Measurements from ENCODE around the gene LRBA.
"Not testable (repeated sequence)": the region's sequence is repeated elsewhere in the genome, so short reads cannot be mapped to it uniquely, and the experiment has no call there.

The LRBA gene

GRCh38 chr4:151014521-151015458 is at the start of gene LRBA:
Gene LRBA, minus strand, starts transcription at chr4:151015284. Its CDS starts 642 bp downstream, at chr4:151014642.
- DNase-seq = peak; percentile 69

GRCh38 chr4:151063143-151063542 is 48.1 kb upstream of the LRBA start:
- DNase-seq = not testable (repeated sequence)

GRCh38 chr4:151055539-151055938 is 40.5 kb upstream of the LRBA start:
- DNase-seq = no peak

- no peak for DNase-seq
These were observed 37.7 kb upstream of the LRBA start for GRCh38 chr4:151052785-151053184.

- DNase-seq = no peak
These were observed 34.4 kb upstream of the LRBA start for GRCh38 chr4:151049430-151049884.

- DNase-seq = no peak
These were observed 33.8 kb upstream of the LRBA start for GRCh38 chr4:151048913-151049312.

GRCh38 chr4:151046609-151047008 is 31.5 kb upstream of the LRBA start:
- no peak for DNase-seq

GRCh38 chr4:151045907-151046306 is 30.8 kb upstream of the LRBA start:
- DNase-seq = peak; percentile 29

- DNase-seq = no peak
These were observed 28.9 kb upstream of the LRBA start for GRCh38 chr4:151043803-151044515.

GRCh38 chr4:151039733-151040132 is 24.6 kb upstream of the LRBA start:
- DNase-seq = no peak

GRCh38 chr4:151038452-151039157 is 23.5 kb upstream of the LRBA start:
- DNase-seq = no peak

- DNase-seq = no peak
These were observed 20.8 kb upstream of the LRBA start for GRCh38 chr4:151035911-151036310.

GRCh38 chr4:151035328-151035727 is 20.2 kb upstream of the LRBA start:
- DNase-seq = peak; percentile 89

- DNase-seq = peak; percentile 17
These were observed 19.7 kb upstream of the LRBA start for GRCh38 chr4:151034829-151035228.

- no peak for DNase-seq
These were observed 16.9 kb upstream of the LRBA start for GRCh38 chr4:151031831-151032605.

GRCh38 chr4:151029537-151029936 is 14.5 kb upstream of the LRBA start:
- no peak for DNase-seq

GRCh38 chr4:151029006-151029405 is 13.9 kb upstream of the LRBA start:
- DNase-seq = not testable (repeated sequence)

- DNase-seq = no peak
These were observed 10.7 kb upstream of the LRBA start for GRCh38 chr4:151025759-151026158.

- no peak for DNase-seq
These were observed 7.5 kb upstream of the LRBA start for GRCh38 chr4:151022586-151022985.

- no peak for DNase-seq
These were observed 6.7 kb upstream of the LRBA start for GRCh38 chr4:151021637-151022334.

GRCh38 chr4:151015459-151016347 is 619 bp upstream of the LRBA start:
- DNase-seq = peak; percentile 77
